ENCODE measurements around the gene TCF15. TPM values are rescaled to one million over a fixed set of nuclear protein-coding genes. Genes with fewer than 3 reads are reported as not detected.

TCF15 gene
- total RNA-seq, 1 experiment from 2014 or later: not detected

DNA sequence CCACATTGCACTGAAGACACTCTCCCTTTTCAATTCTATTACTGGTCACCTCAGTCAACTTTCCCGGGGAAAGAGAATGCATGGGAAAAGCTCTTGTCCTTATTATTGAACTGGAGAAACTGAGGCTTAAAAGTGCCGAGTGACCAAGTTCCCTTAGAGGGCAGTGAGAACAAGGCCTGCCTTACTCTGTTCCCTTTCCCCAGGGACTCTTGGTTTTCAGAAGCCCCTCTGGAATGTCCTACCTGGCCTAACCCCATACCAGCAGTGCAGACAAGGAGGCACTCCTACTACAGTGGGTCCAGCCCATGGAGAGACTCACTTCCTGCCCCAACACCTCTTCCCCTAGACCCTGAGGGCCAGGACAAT is 36.7 kb upstream of the TCF15 start:
- H3K36me3 ChIP-seq (ENCODE audit: low read depth): peaks cover 38% of the 10 kb centered on the region
- no peak overlapping the region for H3K27ac ChIP-seq
- ChIA-PET CTCF (interaction anchor here (0.7 to 1.9 kb wide), 2 partner anchors 21 to 199 kb away, joined by 3 to 6 read pairs; no protein-coding TSS in a partner anchor), POLR2A (ENCODE audit: unreplicated experiment) (interaction anchor here (0.6 kb wide), 2 partner anchors 54 to 324 kb away, joined by 3 to 5 read pairs; no protein-coding TSS in a partner anchor)
- H3F3A ChIP-seq (ENCODE audit: insufficient read depth, low read depth): peaks cover 70% of the 10 kb centered on the region
- intact Hi-C loops (cut with micrococcal nuclease; ENCODE audit: unreplicated experiment): loop anchor here (5.0 kb wide), 1 partner anchor 295 kb away; no protein-coding TSS in a partner anchor
- peaks cover 18% of the 10 kb centered on the region; the same call in 1 of the 2 replicates for H3K4me1 ChIP-seq (replicated peaks; ENCODE audit: insufficient read depth)
- TF ChIP-seq, protein P1, sequence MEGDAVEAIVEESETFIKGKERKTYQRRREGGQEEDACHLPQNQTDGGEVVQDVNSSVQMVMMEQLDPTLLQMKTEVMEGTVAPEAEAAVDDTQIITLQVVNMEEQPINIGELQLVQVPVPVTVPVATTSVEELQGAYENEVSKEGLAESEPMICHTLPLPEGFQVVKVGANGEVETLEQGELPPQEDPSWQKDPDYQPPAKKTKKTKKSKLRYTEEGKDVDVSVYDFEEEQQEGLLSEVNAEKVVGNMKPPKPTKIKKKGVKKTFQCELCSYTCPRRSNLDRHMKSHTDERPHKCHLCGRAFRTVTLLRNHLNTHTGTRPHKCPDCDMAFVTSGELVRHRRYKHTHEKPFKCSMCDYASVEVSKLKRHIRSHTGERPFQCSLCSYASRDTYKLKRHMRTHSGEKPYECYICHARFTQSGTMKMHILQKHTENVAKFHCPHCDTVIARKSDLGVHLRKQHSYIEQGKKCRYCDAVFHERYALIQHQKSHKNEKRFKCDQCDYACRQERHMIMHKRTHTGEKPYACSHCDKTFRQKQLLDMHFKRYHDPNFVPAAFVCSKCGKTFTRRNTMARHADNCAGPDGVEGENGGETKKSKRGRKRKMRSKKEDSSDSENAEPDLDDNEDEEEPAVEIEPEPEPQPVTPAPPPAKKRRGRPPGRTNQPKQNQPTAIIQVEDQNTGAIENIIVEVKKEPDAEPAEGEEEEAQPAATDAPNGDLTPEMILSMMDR (conservative IDR thresholded peaks at IDR 0.05): no peak
- TF ChIP-seq EZH2 (IDR thresholded peaks at IDR 0.05; ENCODE audit: low read depth): no peak
- H3K4me3 ChIP-seq: no peak overlapping the region
- H3K4me2 ChIP-seq: 0 out of 2 replicates have a peak overlapping the region, but pooled peaks have one; percentile 0
- H3K9me3 ChIP-seq (ENCODE audit: insufficient read depth, low read depth): no peaks in the 10 kb centered on the region
- no peaks in the 10 kb centered on the region for H3K9me2 ChIP-seq (ENCODE audit: insufficient read depth)
- H3K79me2 ChIP-seq (ENCODE audit: low read depth): peaks cover 53% of the 10 kb centered on the region
- DNase-seq: no peak
- no peaks in the 10 kb centered on the region for H3K27me3 ChIP-seq (ENCODE audit: insufficient read depth, low read depth)
- H4K20me1 ChIP-seq (ENCODE audit: insufficient read depth): peaks cover 67% of the 10 kb centered on the region
- no TSS peak for BruUV-seq (replicated peaks)
- H2AFZ ChIP-seq: no peak overlapping the region

DNA sequence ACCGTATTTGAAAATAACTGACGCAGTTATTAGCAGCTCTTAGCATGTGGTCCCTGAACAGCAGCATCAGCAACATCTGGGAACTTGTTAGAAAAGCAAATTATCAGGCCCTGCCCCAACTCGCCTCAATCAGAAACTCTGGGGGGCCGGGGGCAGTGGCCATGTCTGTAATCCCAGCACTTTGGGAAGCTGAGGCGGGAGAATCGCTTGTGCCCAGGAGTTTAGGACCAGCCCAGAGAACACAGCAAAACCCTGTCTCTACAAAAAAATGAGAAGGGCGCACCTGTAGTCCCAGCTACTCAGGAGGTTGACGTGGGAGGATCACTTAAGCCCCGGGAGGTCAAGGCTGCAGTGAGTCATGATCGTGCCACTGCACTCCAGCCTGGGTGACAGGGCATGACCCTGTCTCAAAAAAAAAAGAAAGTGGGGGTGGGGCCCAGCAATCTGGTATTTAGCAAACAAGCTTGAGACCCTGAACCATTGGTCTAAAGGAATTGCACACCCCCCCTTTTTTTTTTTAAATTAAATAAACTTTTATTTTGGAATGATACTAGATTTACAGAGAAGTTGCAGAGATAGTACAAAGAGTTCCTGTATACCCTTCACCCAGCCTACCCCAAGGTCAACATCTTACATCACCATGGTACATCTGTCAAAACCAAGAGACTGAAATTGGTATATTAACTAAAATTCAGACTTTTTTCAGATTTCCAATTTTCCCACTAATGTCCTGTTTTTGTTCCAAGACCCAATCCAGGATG is 36.2 kb upstream of the TCF15 start:
- no peaks in the 10 kb centered on the region for H3K27me3 ChIP-seq (ENCODE audit: insufficient read depth, low read depth)
- POLR2A ChIA-PET (ENCODE audit: unreplicated experiment): interaction anchor here (0.6 kb wide), 1 partner anchor 53 kb away, joined by 3 read pairs; no protein-coding TSS in a partner anchor
- no peak overlapping the region for H3K27ac ChIP-seq
- TF ChIP-seq, protein P1 (conservative IDR thresholded peaks at IDR 0.05): no peak
- no peak for TF ChIP-seq EZH2 (IDR thresholded peaks at IDR 0.05; ENCODE audit: low read depth)
- H3F3A ChIP-seq (ENCODE audit: insufficient read depth, low read depth): peaks cover 70% of the 10 kb centered on the region
- peaks cover 38% of the 10 kb centered on the region for H3K36me3 ChIP-seq (ENCODE audit: low read depth)
- intact Hi-C loops (cut with micrococcal nuclease; ENCODE audit: unreplicated experiment): loop anchor here (5.0 kb wide), 1 partner anchor 294 kb away; no protein-coding TSS in a partner anchor
- no peaks in the 10 kb centered on the region for H3K9me3 ChIP-seq (ENCODE audit: insufficient read depth, low read depth)
- H2AFZ ChIP-seq: no peak overlapping the region
- no peaks in the 10 kb centered on the region for H3K9me2 ChIP-seq (ENCODE audit: insufficient read depth)
- no peak overlapping the region for H3K4me3 ChIP-seq
- peaks cover 62% of the 10 kb centered on the region for H4K20me1 ChIP-seq (ENCODE audit: insufficient read depth)
- no TSS peak for BruUV-seq (replicated peaks)
- peak overlapping the region; percentile 17; the same call in 1 of the 2 replicates for H3K4me2 ChIP-seq
- peaks cover 47% of the 10 kb centered on the region for H3K79me2 ChIP-seq (ENCODE audit: low read depth)
- peak in 1 of 2 experiments; percentile 35 for DNase-seq
- CTCF ChIA-PET: interaction anchor here (0.5 to 1.9 kb wide), 5 partner anchors 21 to 144 kb away, joined by 3 to 7 read pairs (median 5); partner anchors contain the start of gene SLC52A3
- H3K4me1 ChIP-seq (replicated peaks; ENCODE audit: insufficient read depth): peaks cover 14% of the 10 kb centered on the region; the same call in 1 of the 2 replicates

DNA sequence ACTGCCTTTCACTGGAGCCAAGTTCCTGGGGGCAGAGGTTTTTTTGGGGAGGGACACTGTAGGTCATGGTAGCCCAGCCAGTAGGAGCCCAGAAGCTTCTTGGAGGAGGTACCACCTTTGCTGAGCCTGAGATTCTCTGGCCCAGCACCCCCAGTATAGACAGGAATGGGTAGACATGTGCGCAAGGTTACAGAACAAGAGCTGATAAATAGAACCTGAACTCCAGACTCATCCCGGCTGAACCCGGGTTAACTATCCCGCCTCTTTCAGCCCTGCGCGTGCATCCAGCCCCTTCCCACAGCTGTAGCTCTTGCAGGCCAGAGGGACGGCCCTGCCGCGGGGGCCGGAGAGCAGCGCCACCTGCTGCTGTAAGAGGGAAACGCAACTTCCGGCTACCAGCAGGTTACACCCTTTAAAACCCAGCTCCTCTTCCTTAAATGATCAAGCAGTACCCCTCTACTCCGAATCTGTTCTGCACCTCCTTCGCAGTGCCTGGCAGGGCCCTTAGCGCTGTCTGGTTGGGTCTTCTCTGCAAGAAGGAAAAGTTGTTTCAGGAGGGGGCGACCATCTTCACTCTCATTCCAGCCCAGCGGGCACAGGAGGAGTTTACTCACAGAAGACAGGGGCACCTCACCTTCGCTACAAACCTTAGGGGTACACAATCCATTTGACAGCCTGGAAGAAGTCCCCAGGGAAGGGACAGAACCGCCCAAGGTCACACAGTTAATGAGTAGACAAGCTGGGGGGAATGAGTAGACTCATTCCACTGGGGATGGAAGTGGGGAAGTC is 35.4 kb upstream of the TCF15 start:
- Histone ChIP-seq H3K36me3 (ENCODE audit: low read depth) (peaks cover 34% of the 10 kb centered on the region), H3K79me2 (ENCODE audit: low read depth) (peaks cover 39% of the 10 kb centered on the region), H3K9me2 (ENCODE audit: insufficient read depth) (no peaks in the 10 kb centered on the region), H3K4me1 (replicated peaks; ENCODE audit: insufficient read depth) (0 out of 2 replicates have a peak, but pooled peaks cover 6% of the 10 kb centered on the region), H3K9me3 (ENCODE audit: insufficient read depth, low read depth) (no peaks in the 10 kb centered on the region), H3K4me2 (peak overlapping the region; percentile 17; the same call in 1 of the 2 replicates), H2AFZ (no peak overlapping the region), H3K27me3 (ENCODE audit: insufficient read depth, low read depth) (no peaks in the 10 kb centered on the region), H4K20me1 (ENCODE audit: insufficient read depth) (peaks cover 54% of the 10 kb centered on the region), H3F3A (ENCODE audit: insufficient read depth, low read depth) (peaks cover 70% of the 10 kb centered on the region), H3K4me3 (no peak overlapping the region), H3K27ac (no peak overlapping the region)
- TF ChIP-seq, protein P1 (conservative IDR thresholded peaks at IDR 0.05): peak; percentile 93
- no peak for TF ChIP-seq EZH2 (IDR thresholded peaks at IDR 0.05; ENCODE audit: low read depth)
- ChIA-PET POLR2A (ENCODE audit: unreplicated experiment) (interaction anchor here (0.6 to 0.7 kb wide), 3 partner anchors 22 to 99 kb away, joined by 4 to 8 read pairs (median 7); no protein-coding TSS in a partner anchor), CTCF (interaction anchor here (0.5 to 1.9 kb wide), 6 partner anchors 22 to 143 kb away, joined by 3 to 7 read pairs (median 5); partner anchors contain the start of gene SLC52A3)
- BruUV-seq (replicated peaks): no TSS peak
- intact Hi-C loops (cut with micrococcal nuclease; ENCODE audit: unreplicated experiment): loop anchor here (1.0 to 5.0 kb wide), 2 partner anchors 84 to 293 kb away; no protein-coding TSS in a partner anchor
- peak; percentile 57 to 79 for DNase-seq
